ENCODE results near the gene TBC1D22A. TPM values are rescaled to one million over a fixed set of nuclear protein-coding genes. Genes with fewer than 3 reads are reported as not detected.

TBC1D22A gene
- total RNA-seq, 1 experiment from 2014 or later, result 20.9 TPM

DNA sequence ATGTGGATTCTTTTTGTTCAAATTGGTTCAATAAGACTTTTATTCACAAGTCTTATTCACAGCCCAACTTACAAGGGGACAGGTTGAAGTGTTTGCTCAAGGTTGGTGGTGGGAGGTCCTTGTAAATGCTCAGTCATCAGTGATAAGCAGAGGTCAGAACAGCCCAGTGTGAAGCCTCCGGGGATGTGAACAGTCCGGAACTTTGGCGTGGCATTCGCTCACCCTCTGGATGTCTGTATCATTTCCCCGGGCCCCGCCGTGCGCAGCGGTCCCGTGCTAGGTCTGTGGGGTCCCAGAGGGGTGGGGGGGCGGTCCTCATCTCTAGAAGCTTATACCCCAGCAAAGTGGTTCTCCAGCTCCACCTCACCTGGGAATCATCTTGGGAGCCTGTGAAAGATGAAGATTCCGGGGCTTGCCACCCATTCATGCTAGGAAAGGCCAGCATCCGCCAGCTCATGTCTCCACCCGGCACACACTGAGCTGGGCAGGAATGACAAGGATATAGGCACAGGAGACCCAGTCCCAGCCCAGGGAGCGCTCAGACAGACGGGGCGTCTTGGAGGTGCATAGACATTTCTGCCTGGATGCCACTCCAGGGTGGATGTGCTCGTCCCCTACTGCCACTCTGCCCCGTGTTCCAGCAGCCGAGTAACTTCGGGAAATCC is 327.5 kb downstream of the TBC1D22A start:
- RAD21 ChIA-PET (ENCODE audit: low non-redundant PET in 1 of 2, low total read pairs in 2 of 2, uncharacterized antibody in 2 of 2, unreplicated experiment in 2 of 2), result no interaction called here
- intact Hi-C loops (cut with micrococcal nuclease), result no loop called here
- no peaks in the 10 kb centered on the region for H3K9me2 ChIP-seq (ENCODE audit: insufficient read depth)
- no peak overlapping the region for H3K4me2 ChIP-seq (ENCODE audit: low read length)
- H3K9ac ChIP-seq (ENCODE audit: low read length), result no peak overlapping the region
- H3K36me3 ChIP-seq (ENCODE audit: control insufficient read depth in 1 of 2, insufficient read depth in 2 of 2, low read length in 2 of 2), result no peaks in the 10 kb centered on the region
- no peak for TF ChIP-seq SRF (IDR thresholded peaks at IDR 0.05; ENCODE audit: low read depth)
- TF ChIP-seq TCF7L2 (IDR thresholded peaks at IDR 0.05; ENCODE audit: borderline replicate concordance, extremely low read depth, insufficient read depth, insufficient read length), result no peak
- TF ChIP-seq EZH2phosphoT487 (IDR thresholded peaks at IDR 0.05; ENCODE audit: borderline replicate concordance), result no peak
- TF ChIP-seq, protein P1, sequence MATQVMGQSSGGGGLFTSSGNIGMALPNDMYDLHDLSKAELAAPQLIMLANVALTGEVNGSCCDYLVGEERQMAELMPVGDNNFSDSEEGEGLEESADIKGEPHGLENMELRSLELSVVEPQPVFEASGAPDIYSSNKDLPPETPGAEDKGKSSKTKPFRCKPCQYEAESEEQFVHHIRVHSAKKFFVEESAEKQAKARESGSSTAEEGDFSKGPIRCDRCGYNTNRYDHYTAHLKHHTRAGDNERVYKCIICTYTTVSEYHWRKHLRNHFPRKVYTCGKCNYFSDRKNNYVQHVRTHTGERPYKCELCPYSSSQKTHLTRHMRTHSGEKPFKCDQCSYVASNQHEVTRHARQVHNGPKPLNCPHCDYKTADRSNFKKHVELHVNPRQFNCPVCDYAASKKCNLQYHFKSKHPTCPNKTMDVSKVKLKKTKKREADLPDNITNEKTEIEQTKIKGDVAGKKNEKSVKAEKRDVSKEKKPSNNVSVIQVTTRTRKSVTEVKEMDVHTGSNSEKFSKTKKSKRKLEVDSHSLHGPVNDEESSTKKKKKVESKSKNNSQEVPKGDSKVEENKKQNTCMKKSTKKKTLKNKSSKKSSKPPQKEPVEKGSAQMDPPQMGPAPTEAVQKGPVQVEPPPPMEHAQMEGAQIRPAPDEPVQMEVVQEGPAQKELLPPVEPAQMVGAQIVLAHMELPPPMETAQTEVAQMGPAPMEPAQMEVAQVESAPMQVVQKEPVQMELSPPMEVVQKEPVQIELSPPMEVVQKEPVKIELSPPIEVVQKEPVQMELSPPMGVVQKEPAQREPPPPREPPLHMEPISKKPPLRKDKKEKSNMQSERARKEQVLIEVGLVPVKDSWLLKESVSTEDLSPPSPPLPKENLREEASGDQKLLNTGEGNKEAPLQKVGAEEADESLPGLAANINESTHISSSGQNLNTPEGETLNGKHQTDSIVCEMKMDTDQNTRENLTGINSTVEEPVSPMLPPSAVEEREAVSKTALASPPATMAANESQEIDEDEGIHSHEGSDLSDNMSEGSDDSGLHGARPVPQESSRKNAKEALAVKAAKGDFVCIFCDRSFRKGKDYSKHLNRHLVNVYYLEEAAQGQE (IDR thresholded peaks at IDR 0.05; ENCODE audit: low read depth), result no peak
- no peak for TF ChIP-seq ZFX (IDR thresholded peaks at IDR 0.05)
- TF ChIP-seq SIN3A (IDR thresholded peaks at IDR 0.05; ENCODE audit: low read depth), result no peak
- no peak for TF ChIP-seq POLR2A (IDR thresholded peaks at IDR 0.05; ENCODE audit: borderline replicate concordance, extremely low read depth, insufficient read depth, insufficient read length)
- TF ChIP-seq ELF1 (IDR thresholded peaks at IDR 0.05; ENCODE audit: borderline replicate concordance, low read depth), result no peak
- TF ChIP-seq EZH2 (IDR thresholded peaks at IDR 0.05), result no peak
- no peak for TF ChIP-seq CEBPB (IDR thresholded peaks at IDR 0.05; ENCODE audit: low read depth)
- no peak for TF ChIP-seq POLR2AphosphoS5 (IDR thresholded peaks at IDR 0.05; ENCODE audit: low read depth, low read length)
- no peak for TF ChIP-seq SP1 (IDR thresholded peaks at IDR 0.05; ENCODE audit: low read depth)
- TF ChIP-seq, protein P2, sequence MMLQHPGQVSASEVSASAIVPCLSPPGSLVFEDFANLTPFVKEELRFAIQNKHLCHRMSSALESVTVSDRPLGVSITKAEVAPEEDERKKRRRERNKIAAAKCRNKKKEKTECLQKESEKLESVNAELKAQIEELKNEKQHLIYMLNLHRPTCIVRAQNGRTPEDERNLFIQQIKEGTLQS (IDR thresholded peaks at IDR 0.05), result no peak
- TF ChIP-seq, protein P3, sequence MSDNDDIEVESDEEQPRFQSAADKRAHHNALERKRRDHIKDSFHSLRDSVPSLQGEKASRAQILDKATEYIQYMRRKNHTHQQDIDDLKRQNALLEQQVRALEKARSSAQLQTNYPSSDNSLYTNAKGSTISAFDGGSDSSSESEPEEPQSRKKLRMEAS (IDR thresholded peaks at IDR 0.05), result no peak
- no peak for TF ChIP-seq YY1 (IDR thresholded peaks at IDR 0.05; ENCODE audit: extremely low read depth, insufficient replicate concordance, low read depth, low read length)
- no peak for TF ChIP-seq EGR1 (IDR thresholded peaks at IDR 0.05; ENCODE audit: low read depth)
- no peak for TF ChIP-seq RAD21 (IDR thresholded peaks at IDR 0.05; ENCODE audit: low read depth)
- no peak for TF ChIP-seq JUND (IDR thresholded peaks at IDR 0.05)
- TF ChIP-seq CBX3 (IDR thresholded peaks at IDR 0.05; ENCODE audit: low read depth), result no peak
- CTCF ChIA-PET, result no interaction called here
- H2AFZ ChIP-seq (ENCODE audit: low read depth, low read length, poor library complexity, severe bottlenecking), result no peak overlapping the region
- H3K4me3 ChIP-seq (replicated peaks in 1 of 2; ENCODE audit: low read depth in 1 of 2, low read length in 2 of 2), result no peak overlapping the region
- H3K27me3 ChIP-seq (ENCODE audit: insufficient read depth, low read length), result no peaks in the 10 kb centered on the region
- peaks cover 0 to 8% of the 10 kb centered on the region in 2 experiments; a peak in 1 of 4 replicates for H3K4me1 ChIP-seq (ENCODE audit: control insufficient read depth in 1 of 2, insufficient read depth in 2 of 2, low read length in 2 of 2)
- H3K9me3 ChIP-seq (ENCODE audit: control insufficient read depth in 1 of 2, insufficient read depth in 1 of 2, low read depth in 1 of 2, low read length in 2 of 2), result peaks cover 6 to 8% of the 10 kb centered on the region in 2 experiments; a peak in 2 of 4 replicates
- H3K27ac ChIP-seq (ENCODE audit: low read depth, low read length), result no peak overlapping the region
- H3K79me2 ChIP-seq (ENCODE audit: insufficient read depth, low read length), result no peaks in the 10 kb centered on the region
- no TSS peak for BruUV-seq (replicated peaks)
- POLR2A ChIA-PET, result no interaction called here
- ATAC-seq (no peak), DNase-seq (ENCODE audit: low read depth, low spot score) (no peak)
- no peaks in the 10 kb centered on the region for H4K20me1 ChIP-seq (ENCODE audit: insufficient read depth)
